Neutrophil (primary cell): Measurements from ENCODE around the gene GPN1.

Experiments used
- H3K27ac ChIP-seq: fragments of 200-600 bp; sonication (generic); 2 replicates; pipeline ENCODE4 v1.5.1; 2016; ENCODE audit warnings: mild to moderate bottlenecking, moderate library complexity
- H3K27me3 ChIP-seq: fragments of 200-600 bp; sonication (generic); 2 replicates; pipeline ENCODE4 v1.6.0; 2016; ENCODE audit warnings: mild to moderate bottlenecking
- H3K36me3 ChIP-seq: fragments of 200-600 bp; sonication (generic); 2 replicates; pipeline ENCODE4 v1.5.1; 2017
- H3K4me1 ChIP-seq, 2 experiments: fragments of 200-600 bp in 1 of 2; sonication (generic) in 1 of 2; 1 replicate in 1 of 2; 2 replicates in 1 of 2; pipeline versions ENCODE4 v1.5.1 to v1.6.1; 2013 to 2016; ENCODE audit warnings: low read depth in 1 of 2, low read length in 1 of 2, mild to moderate bottlenecking in 1 of 2, moderate library complexity in 1 of 2; ENCODE audit not compliant: control insufficient read depth in 1 of 2, insufficient read depth in 1 of 2
- H3K4me3 ChIP-seq, 2 experiments: fragments of 200-600 bp in 1 of 2; sonication (generic) in 1 of 2; 1 replicate in 1 of 2; 2 replicates in 1 of 2; pipeline ENCODE4 v1.5.1; 2013 to 2016; ENCODE audit warnings: low read depth in 1 of 2, low read length in 1 of 2, mild to moderate bottlenecking in 1 of 2, moderate library complexity in 1 of 2
- H3K9me3 ChIP-seq: fragments of 200-600 bp; sonication (generic); 2 replicates; pipeline ENCODE4 v1.5.1; 2016
- TF ChIP-seq, protein P1 (sequence below): fragments of 200-600 bp; sonication (generic); IDR thresholded peaks from 2 replicates; pipeline ENCODE4 v1.5.1; 2016; ENCODE audit warnings: antibody characterized with exemption

GPN1 gene

DNA sequence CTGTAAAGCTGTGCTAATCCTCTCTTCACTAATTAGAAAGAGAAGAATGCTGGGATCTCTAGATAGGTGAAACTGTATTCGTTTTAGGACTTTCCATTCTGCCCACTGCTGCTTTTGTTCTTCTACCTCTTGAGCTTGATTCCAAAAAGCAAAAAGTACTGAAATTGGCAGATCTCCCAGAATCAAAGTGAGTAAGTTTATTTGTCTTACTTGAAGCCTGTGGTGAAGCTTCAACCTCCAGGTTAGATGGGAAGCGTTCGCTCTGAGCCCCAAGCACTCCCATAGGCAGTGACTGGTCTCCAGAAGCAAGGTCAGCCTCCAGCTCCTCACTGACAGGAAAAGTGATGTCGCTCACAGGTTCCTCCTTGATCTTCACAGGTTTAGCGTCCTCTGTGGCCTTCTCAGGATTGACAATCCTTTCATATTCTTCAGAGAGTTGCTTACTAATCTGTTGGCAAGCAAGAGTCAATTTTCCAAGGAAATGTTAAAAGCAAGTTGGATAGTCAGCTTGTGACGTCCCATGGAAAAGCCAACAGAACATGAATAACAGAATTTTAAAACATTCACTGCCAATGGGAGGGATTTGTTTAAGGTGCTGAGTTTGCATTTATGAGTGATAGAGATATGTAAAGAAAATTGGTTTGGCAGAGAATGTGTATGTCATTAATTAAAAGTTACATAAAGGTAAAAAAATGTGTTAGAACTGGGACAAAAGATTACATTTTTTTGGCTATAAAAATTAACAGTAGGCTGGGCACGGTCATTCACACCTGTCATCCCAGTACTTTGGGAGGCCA is 26.5 kb downstream of the GPN1 start:
- H3K27ac ChIP-seq = no peak overlapping the region
- no peaks in the 10 kb centered on the region for H3K9me3 ChIP-seq

DNA sequence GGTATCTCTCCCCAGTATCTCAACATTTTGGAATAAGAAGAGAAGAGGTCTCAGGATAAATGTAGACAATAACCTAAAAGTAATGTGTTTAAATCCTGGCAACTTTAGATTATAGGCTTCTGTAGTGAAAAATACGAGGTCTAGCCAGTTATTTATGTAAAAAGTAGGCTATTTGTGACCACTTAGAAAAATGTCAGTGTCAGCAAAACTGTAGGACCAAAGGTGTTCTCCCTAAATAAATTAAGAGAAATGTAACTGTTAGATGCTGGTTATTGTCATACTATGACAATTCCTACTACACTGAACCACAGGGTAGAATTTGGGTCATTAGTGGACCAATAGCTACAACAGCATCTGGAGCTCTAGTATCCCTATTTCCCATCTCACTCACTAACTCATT is 32.5 kb downstream of the GPN1 start:
- no peaks in the 10 kb centered on the region for H3K9me3 ChIP-seq
- H3K27me3 ChIP-seq = no peaks in the 10 kb centered on the region
- peaks cover 38% of the 10 kb centered on the region for H3K36me3 ChIP-seq
- H3K4me1 ChIP-seq = peaks cover 31% of the 10 kb centered on the region in 2 experiments
- no peak overlapping the region for H3K27ac ChIP-seq
- TF ChIP-seq, protein P1, sequence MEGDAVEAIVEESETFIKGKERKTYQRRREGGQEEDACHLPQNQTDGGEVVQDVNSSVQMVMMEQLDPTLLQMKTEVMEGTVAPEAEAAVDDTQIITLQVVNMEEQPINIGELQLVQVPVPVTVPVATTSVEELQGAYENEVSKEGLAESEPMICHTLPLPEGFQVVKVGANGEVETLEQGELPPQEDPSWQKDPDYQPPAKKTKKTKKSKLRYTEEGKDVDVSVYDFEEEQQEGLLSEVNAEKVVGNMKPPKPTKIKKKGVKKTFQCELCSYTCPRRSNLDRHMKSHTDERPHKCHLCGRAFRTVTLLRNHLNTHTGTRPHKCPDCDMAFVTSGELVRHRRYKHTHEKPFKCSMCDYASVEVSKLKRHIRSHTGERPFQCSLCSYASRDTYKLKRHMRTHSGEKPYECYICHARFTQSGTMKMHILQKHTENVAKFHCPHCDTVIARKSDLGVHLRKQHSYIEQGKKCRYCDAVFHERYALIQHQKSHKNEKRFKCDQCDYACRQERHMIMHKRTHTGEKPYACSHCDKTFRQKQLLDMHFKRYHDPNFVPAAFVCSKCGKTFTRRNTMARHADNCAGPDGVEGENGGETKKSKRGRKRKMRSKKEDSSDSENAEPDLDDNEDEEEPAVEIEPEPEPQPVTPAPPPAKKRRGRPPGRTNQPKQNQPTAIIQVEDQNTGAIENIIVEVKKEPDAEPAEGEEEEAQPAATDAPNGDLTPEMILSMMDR = no peak
- no peak overlapping the region for H3K4me3 ChIP-seq

More for the DNA sequence above, 26.5 kb downstream of the GPN1 start:
- Histone ChIP-seq H3K4me1 (no peaks in the 10 kb centered on the region), H3K36me3 (peaks cover 84% of the 10 kb centered on the region), H3K4me3 (no peak overlapping the region), H3K27me3 (no peaks in the 10 kb centered on the region)
- TF ChIP-seq, protein P1 = no peak

- H3K27me3 ChIP-seq = no peaks in the 10 kb centered on the region
- peaks cover 51% of the 10 kb centered on the region in 2 experiments for H3K4me1 ChIP-seq
- H3K4me3 ChIP-seq = peak within 1 kb of the TSS; percentile 70 to 84
- TF ChIP-seq, protein P1 = no peak
- H3K27ac ChIP-seq = peak within 1 kb of the TSS; percentile 86
- H3K36me3 ChIP-seq = peaks cover 26% of the 10 kb centered on the region
- no peaks in the 10 kb centered on the region for H3K9me3 ChIP-seq
These were observed 34.7 kb downstream of the GPN1 start, which contains the start of the genes SLC4A1AP and SUPT7L for GRCh38 chr2:27663285-27664153. TSS of gene SLC4A1AP (plus strand) at chr2:27663889. CDS start at chr2:27663915, 26 bp downstream. TSS of gene SUPT7L (minus strand) at chr2:27663614. CDS start at chr2:27662192, 1,422 bp downstream.

GRCh38 chr2:27664154-27664574 is 35.3 kb downstream of the GPN1 start:
- Histone ChIP-seq H3K4me1 (peaks cover 51% of the 10 kb centered on the region in 2 experiments), H3K27ac (peak overlapping the region; percentile 86), H3K9me3 (no peaks in the 10 kb centered on the region), H3K27me3 (no peaks in the 10 kb centered on the region), H3K36me3 (peaks cover 33% of the 10 kb centered on the region), H3K4me3 (peak overlapping the region; percentile 70 to 84)
- TF ChIP-seq, protein P1 = no peak

DNA sequence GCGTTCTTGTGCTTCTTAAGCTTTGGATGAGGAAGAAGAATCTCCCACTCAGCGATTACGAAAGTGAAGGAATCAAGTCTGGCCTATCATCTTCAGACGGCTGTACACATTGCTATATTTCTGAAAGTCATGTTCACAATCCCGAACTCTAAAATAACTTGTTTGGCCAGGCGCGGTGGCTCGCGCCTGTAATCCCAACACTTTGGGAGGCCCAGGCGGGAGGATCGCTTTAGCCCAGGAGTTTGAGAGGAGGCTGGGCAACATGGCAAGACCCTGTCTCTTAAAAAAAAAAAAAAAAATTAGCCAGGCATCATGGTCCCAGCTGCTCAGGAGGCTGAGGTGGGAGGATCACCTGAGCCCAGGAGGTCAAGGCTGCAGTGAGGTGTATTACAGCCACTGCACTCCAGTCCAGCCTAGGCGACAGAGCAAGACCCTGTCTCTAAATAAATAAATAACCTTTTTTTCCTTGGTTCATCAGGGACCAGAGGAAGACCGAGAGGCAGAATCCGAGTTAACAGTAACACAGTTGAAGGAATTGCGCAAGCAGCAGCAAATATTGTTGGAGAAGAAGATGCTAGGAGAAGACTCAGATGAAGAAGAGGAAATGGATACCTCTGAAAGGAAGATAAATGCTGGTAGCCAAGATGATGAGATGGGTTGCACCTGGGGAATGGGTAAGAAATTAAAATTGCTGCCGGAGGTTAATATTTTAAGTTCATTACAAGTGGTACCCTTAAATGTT is 35.9 kb downstream of the GPN1 start:
- H3K4me3 ChIP-seq = peak overlapping the region; percentile 70 to 84
- peaks cover 51% of the 10 kb centered on the region in 2 experiments for H3K4me1 ChIP-seq
- TF ChIP-seq, protein P1 = no peak
- peaks cover 35% of the 10 kb centered on the region for H3K36me3 ChIP-seq
- no peaks in the 10 kb centered on the region for H3K27me3 ChIP-seq
- no peaks in the 10 kb centered on the region for H3K9me3 ChIP-seq
- H3K27ac ChIP-seq = peak overlapping the region; percentile 86
